ENCODE results near the gene RBM44.
"Not testable (repeated sequence)": the region's sequence is repeated elsewhere in the genome, so short reads cannot be mapped to it uniquely, and the experiment has no call there.

Gene RBM44, protein sequence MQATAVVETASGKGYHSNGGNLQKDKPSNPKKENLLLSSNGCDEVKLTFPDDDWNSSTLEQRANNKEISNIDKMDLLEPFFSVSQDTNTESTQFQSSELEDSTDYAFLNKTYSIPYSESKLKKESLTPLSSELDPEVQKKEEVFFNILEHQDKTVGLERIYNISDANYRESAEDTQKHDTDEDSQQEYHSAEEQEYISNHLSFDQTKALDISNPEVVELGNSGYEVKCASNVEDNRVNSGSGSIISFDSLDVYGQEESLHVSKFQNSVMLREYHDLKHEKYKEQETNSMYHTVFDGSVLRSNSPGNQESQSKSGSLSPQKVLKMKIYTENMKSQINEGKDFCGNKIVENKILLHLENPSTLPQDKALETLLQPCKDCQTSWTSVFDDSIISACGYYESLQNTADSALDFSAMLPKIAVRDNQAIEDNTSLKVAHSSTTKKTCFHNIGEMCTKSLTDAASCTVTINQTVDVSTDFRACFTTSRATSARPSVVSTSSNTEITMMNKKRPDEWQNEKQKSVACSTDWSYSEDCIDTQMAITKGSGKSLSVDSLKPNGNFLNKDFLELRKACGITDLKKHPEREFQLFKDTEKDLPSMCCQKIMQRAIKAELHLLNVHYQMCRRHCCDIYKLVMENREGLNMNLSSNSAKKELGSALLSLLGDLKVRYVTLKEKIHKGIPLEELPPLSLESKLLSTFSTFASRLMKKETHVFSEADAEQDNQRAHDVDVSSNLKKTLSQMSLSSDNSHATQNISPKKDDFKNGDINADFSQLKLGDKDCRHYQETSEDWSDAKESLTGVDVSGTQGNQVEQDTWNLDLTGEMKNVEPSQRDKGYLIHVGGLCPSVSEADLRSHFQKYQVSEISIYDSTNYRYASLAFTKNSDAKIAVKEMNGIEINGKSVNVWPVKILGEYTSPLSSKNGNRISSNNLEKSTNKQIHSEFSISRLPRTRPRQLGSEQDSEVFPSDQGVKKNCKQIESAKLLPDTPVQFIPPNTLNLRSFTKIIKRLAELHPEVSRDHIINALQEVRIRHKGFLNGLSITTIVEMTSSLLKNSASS

DNA sequence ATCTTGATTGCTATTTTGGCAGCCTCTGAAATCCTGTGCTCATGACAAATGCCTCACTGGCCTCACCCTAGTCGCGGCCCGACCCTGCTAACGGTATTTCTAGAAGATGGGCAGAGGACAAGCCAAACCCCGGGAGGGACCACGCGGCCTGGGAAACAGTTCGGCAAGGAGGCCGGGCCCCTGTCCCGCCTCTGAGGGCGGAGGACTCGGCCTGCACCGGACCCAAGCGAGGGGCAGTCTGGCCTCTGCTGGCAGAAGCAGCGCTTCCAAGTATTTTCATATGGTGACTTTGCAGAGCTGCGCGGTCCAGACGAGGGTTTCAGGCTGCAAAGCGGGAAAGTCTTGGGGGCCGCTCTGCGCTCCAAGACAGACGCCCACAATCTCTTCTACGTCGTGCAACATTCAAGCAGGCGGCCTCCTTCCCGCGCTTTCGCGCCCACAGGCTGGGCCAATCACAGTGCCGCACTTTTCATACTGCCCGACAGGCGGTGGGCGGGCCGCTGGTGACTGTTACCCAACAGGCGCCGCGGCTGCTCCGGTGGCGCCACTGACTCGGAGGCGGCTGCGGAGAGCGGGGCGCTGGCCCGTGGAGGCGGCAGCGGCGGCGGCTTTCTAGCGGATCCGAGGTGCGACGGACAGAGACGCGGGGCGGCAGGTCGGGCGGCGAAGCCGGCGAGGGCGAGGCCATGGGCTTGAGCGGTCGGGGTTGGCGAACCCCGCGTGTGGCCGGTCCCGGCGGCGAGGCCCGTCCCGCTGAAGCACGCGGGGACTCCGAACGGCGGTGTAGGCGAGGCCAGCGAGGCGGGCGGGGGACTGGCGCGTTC, at the start of gene RBM44:
TSS of gene RBM44 (plus strand) at position 544 of the 824 bp plus-strand sequence. CDS start 14,831 bp downstream, outside the sequence.
- no peak for DNase-seq

DNA sequence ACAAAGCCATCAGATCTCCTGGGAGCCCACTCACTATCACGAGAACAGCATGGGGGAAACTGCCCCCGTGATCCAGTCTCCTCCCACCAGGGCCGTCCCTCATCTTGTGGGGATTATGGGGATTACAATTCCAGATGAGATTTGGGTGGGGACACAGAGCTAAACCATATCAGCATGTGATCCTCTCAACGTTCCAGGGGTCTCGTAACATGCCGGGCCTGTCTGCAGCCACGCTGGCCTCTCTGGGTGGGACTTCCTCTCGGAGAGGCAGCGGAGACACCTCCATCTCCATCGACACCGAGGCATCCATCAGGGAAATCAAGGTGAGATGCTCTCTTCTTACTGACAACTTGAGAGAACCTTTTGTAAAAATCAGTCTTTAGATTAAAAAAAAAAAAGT, 49.6 kb upstream of the RBM44 start:
- DNase-seq, result no peak

- DNase-seq, result no peak
Observed at GRCh38 chr2:237749961-237750360, 48.6 kb upstream of the RBM44 start.

DNA sequence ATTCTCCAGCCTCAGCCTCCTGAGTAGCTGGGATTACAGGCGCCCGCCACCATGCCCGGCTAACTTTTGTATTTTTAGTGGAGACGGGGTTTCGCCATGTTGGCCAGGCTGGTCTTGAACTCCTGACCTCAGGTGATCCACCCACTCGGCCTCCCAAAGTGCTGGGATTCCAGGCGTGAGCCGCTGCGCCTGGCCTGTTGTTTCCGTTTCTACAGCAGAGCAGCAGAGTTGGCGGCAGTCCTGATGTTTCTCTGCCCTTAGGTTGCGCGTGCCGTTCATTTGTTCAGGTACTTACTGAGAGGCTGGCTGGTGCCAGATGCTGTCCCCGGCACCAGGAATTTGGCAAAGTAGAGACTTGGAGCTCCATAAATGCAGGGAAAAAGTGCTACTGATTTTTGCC, 48.1 kb upstream of the RBM44 start:
- DNase-seq, result not testable (repeated sequence)

DNA sequence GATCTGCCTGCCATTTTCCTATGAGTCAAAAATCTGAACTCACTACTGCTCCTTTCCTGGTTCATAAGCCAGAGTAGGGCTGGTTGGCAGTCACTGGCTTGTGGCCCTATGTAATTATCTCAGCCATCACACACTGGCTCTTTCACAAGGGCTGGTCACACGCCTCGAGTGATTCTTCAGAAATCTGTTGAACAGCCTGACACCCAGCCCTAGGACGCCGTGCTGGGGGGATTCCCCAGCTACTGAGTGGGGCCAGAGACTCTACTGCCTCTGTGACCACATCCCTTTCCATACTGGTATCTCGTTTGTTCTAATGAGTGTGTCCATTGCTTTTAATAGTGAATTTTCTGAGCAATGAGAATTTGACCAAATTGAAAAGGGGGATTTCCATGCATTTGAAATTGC, 45.8 kb upstream of the RBM44 start:
- peak; percentile 79 for DNase-seq

DNA sequence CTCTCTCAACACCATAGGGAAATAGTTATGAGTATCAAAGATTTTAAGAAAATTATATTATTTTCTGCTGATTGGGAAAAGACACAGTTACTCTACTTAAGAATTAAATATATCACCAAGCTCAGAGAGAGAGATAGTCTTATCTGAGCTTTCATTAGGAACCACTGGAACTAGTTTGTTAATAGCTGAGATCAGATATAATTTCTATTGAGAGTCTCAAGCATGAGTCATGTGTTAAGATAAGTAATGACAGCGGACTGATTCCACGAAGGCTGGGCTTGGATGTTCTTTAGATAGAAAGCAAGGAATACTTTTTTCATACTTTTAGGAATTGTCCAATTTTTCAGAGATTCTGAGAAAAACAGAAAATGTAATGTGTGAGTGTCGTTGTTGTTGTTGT, 44.4 kb upstream of the RBM44 start:
- no peak for DNase-seq

DNA sequence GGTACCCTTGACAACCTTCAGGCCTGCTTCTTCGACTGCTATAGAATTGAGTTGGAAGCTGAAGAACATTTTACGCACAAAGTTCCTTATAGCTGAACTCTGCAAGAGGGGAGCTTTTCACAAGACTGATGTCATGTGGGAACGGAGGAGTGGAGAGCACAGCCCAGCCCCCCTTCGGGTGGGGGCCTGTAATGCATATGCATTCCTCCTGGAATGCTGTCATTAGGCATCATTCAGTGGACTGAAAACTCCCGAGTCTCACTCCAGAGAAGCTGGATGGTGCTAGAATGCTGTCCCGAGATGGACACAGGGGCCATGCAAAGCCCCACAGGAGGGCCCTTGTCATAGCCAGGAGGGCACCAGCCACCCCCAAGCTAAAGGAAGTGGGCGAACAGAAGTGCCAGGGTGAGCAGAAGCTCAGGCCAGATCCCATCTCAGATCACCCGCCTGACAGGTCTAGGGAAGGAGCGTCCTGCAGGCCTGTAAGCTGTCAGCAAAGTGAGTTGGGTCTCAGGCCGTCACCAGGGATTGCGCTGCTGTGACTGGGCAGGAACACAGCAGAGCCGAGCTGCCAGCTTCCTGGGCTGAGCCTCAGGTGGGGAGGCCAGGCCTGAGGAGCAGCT, 43.8 kb upstream of the RBM44 start:
- DNase-seq, result no peak

- no peak for DNase-seq
Observed at GRCh38 chr2:237757616-237758015, 41.0 kb upstream of the RBM44 start.

DNA sequence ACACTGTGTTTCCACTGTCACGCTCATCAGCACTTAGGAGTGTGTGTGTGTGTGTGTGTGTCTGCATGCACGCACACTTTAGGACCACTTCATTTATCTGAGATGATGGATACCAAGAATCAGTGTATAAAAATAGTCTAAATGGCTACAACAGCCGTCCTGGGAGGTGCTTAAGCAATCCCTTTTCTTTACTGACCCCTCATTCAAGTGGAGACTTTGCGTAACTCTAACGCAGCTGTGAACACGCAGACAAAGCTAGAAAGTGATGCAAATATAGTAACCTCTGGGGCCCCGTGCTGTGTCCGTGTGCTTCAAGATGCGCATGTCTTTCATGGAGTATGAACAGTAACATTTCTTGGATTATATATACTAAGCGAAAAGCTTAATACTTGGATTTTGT, 40.4 kb upstream of the RBM44 start:
- no peak for DNase-seq

DNA sequence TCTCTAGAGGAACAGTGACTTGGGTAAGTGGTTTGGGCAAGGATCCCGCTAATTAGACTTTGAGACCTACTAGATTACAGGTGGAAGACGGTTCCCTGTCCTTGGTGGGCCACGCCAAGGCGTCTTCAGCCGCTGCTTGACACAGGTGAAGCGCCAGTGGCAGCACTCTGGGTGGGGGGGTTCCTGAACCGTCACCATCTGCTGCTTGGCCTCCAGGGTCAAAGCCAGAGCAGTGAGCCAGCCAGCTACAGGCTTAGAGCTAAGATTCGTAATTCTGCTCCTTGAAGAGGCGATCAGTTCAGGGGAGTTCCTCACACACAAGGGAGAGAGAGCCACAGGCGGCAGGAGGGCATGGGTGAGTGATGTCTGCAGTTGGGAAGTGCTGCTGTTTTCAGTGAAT, 39.4 kb upstream of the RBM44 start:
- no peak for DNase-seq

DNA sequence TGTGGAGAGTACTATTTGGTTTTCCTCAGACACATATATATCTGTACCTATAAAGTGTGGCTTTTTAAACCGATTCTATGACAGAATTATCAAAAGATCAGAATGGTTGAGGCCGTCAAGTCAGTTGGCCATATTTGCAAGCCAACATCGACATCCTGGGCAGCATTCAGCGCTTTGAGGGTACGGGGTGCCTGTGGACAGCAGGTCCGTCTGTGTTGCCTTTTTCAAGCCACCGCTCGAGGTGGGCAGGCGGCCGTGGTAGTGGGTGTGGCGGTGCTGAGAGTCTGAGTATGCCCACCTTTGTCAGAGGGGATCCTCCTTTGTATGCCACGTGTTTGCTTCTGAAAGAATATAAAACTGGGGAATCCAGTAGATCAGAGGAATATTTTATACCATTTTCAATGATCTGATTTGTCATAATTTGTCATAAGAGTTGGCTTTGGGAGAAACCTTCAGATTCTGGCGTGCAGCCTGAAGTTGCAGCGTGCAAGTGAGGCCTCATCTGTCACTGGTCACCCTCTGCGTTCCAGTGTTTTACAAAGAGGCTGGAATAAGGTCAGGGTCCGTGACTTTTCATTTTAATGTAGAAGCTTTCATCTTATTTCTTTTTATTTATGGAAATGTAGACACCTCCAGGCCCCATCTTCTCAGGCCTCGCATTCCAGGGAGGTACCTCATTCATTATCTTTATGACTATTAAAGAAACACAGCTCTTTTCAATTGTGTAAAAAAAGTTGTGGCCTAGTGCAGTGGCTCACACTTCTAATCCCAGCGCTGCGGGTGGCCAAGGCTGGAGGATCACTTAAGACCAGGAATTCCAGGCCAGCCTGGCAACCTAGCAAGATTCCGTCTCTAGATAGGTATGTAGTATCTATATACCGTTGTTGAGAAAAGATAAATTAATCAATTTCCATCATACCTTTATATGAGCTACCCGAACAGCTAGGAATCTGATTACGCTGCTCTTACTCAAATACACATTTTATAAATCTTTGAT, 37.8 kb upstream of the RBM44 start:
- DNase-seq, result no peak

GRCh38 chr2:237762291-237763182, 36.0 kb upstream of the RBM44 start:
- DNase-seq, result not testable (repeated sequence)

GRCh38 chr2:237763812-237764211, 34.8 kb upstream of the RBM44 start:
- DNase-seq, result no peak

DNA sequence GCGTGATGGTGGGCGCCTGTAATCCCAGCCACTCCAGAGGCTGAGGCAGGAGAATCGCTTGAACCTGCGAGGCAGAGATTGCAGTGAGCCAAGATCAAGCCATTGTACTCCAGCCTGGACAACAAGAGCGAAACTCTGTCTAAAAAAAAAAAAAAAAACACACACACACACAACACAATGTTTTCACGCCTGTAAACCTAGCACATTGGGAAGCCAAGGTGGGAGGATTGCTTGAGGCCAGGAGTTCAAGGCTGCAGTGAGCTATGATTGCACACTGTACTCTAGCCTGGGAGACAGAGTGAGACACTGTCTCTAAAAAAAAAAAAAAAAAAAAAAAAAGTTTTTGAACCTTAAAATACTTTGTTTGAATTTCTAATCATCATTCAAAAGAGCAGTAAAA, 33.5 kb upstream of the RBM44 start:
- not testable (repeated sequence) for DNase-seq

- no peak for DNase-seq
Observed at GRCh38 chr2:237765875-237766274, 32.7 kb upstream of the RBM44 start.

- DNase-seq, result no peak
Observed at GRCh38 chr2:237766340-237766739, 32.2 kb upstream of the RBM44 start.

DNA sequence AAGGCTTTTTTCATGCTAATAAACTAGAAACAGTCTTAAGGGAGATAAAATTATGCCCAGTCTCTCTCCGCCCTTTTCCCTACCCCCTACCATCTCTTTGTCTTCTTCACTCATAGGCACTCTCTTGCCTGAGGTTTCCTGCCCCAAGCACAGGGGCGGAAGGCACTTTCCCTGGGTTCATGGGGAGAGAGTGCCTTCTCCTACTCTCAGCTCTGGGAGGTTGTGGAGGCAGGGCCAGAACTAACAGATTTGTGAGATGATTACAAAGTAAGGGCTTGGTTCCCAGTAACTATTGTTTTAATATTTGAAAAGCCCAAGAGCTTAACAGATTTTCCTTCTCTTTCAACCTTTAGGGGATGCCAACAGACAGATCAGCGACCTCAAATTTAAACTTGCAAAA, 26.1 kb upstream of the RBM44 start:
- DNase-seq, result no peak

- DNase-seq, result no peak
Observed at GRCh38 chr2:237773826-237774225, 24.8 kb upstream of the RBM44 start.

DNA sequence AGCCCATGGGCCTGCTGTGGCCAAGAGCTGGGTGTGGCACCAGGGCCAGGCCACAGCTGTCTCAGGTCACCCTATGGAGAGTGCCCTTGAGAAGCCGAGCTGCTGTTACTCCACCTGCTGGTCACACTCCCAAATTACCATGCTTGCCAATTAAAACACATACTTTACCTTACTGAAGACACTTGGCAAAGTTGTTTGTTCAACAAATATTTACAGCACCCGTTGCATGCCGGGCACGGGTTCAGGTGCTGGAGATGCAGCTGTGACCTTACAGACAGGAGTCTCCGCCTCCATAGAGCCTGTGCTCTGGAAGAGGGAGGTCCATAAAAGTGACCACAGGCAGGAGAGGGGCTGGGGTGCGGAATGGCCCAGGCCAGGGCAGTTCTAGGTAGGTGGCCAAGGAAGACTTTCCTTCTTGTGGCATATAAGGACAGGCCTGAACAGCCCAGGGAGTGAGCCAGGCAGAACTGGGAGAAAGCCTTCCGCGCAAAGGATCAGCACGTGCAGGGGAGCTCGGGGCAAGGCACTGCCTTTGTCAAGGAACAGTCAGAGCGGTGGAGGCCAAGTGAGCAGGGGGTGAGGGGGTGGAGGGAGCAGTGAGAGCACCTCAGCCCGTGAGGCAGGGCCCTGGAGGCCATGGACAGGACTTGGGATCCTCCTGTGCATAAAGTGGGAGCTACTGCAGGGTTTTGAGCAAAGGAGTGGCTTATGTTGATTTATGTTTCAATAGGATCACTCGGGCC, 23.6 kb upstream of the RBM44 start:
- peak; percentile 20 for DNase-seq

Data from NK-92 treated with Interleukin-12 subunit alpha and Interleukin-12 subunit beta, amount 100 ng/mL, for 24 hours (cell line).